CD14-positive monocyte (primary cell): Measurements from ENCODE around the gene RAB14. TPM values are rescaled to one million over a fixed set of nuclear protein-coding genes. Genes with fewer than 3 reads are reported as not detected.

Source experiments
- DNase-seq, 3 donors: peaks; one replicate each; pipeline ENCODE4 v3.0.0-alpha.2; 2011 to 2022
- H2AFZ ChIP-seq: 2 replicates; pipeline ENCODE4 v1.6.0; 2012; ENCODE audit warnings: mild to moderate bottlenecking, low read depth, low read length, inconsistent platforms; ENCODE audit not compliant: insufficient read depth, poor library complexity, severe bottlenecking
- H3K27ac ChIP-seq, 2 donors: 1 replicate in 1 of 2; 2 replicates in 1 of 2; pipeline ENCODE4 v1.5.1; 2012 to 2013; ENCODE audit warnings: low read length in 2 of 2, control low read depth in 1 of 2, inconsistent platforms in 1 of 2, low read depth in 1 of 2, mild to moderate bottlenecking in 1 of 2
- H3K27me3 ChIP-seq, 2 donors: one replicate each; pipeline versions ENCODE4 v1.6.0 to v1.6.1; 2011 to 2013; ENCODE audit warnings: low read length in 2 of 2; ENCODE audit not compliant: control insufficient read depth in 2 of 2, insufficient read depth in 2 of 2
- H3K36me3 ChIP-seq, 2 donors: replicated peaks in 1 of 2; 1 replicate in 1 of 2; 2 replicates in 1 of 2; pipeline versions ENCODE4 v1.5.1 to v1.6.1; 2012 to 2013; ENCODE audit warnings: low read length in 2 of 2, control low read depth in 1 of 2, inconsistent platforms in 1 of 2, mild to moderate bottlenecking in 1 of 2; ENCODE audit not compliant: insufficient read depth in 2 of 2, control insufficient read depth in 1 of 2
- H3K4me1 ChIP-seq, 2 donors: 1 replicate in 1 of 2; 2 replicates in 1 of 2; pipeline versions ENCODE4 v1.5.1 to v1.6.1; 2012 to 2013; ENCODE audit warnings: low read length in 2 of 2, control low read depth in 1 of 2, inconsistent platforms in 1 of 2, mild to moderate bottlenecking in 1 of 2, moderate library complexity in 1 of 2; ENCODE audit not compliant: insufficient read depth in 2 of 2, control insufficient read depth in 1 of 2
- H3K4me2 ChIP-seq: replicated peaks from 2 replicates; pipeline ENCODE3; 2012; ENCODE audit warnings: low read length, moderate library complexity, mild to moderate bottlenecking; ENCODE audit not compliant: poor library complexity, severe bottlenecking; ENCODE audit errors: extremely low read depth
- H3K4me3 ChIP-seq, 3 experiments: fragments of 200-600 bp in 1 of 3; sonication (generic) in 1 of 3; replicated peaks in 1 of 3; 1 replicate in 2 of 3; 2 replicates in 1 of 3; pipeline ENCODE4 v1.5.1; 2011 to 2013; ENCODE audit warnings: low read length in 3 of 3, mild to moderate bottlenecking in 3 of 3, control low read depth in 2 of 3, low read depth in 2 of 3, inconsistent platforms in 1 of 3, moderate library complexity in 1 of 3
- H3K79me2 ChIP-seq: 2 replicates; pipeline ENCODE4 v1.6.0; 2012; ENCODE audit warnings: mild to moderate bottlenecking, control low read depth, inconsistent platforms, low read length, moderate library complexity; ENCODE audit not compliant: insufficient read depth
- H3K9ac ChIP-seq: 2 replicates; pipeline ENCODE4 v1.6.0; 2017; ENCODE audit warnings: low read length, mild to moderate bottlenecking; ENCODE audit not compliant: insufficient read depth, poor library complexity, severe bottlenecking
- H3K9me3 ChIP-seq, 2 donors: replicated peaks in 1 of 2; 1 replicate in 1 of 2; 2 replicates in 1 of 2; pipeline versions ENCODE4 v1.5.1 to v1.6.1; 2012 to 2013; ENCODE audit warnings: low read length in 2 of 2, control low read depth in 1 of 2; ENCODE audit not compliant: control insufficient read depth in 1 of 2, insufficient read depth in 1 of 2
- H4K20me1 ChIP-seq: 2 replicates; pipeline ENCODE4 v1.6.0; 2012; ENCODE audit warnings: mild to moderate bottlenecking, low read length, control low read depth, moderate library complexity; ENCODE audit not compliant: insufficient read depth
- H3K27ac Mint-ChIP-seq, 7 donors: one replicate each; pipeline ENCODE4 v1.8.0; 2020; ENCODE audit warnings: mild to moderate bottlenecking in 7 of 7, mixed read lengths in 7 of 7, moderate library complexity in 6 of 7, inconsistent platforms in 2 of 7
- H3K27me3 Mint-ChIP-seq, 3 donors: one replicate each; pipeline ENCODE4 v1.8.0; 2021 to 2022; ENCODE audit warnings: low read depth in 3 of 3, mild to moderate bottlenecking in 3 of 3, mixed read lengths in 3 of 3, moderate library complexity in 3 of 3, inconsistent platforms in 1 of 3
- H3K36me3 Mint-ChIP-seq, 2 donors: one replicate each; pipeline ENCODE4 v1.8.0; 2020; ENCODE audit warnings: mixed read lengths in 2 of 2, inconsistent platforms in 1 of 2, mild to moderate bottlenecking in 1 of 2
- H3K4me1 Mint-ChIP-seq: one replicate; pipeline ENCODE4 v1.8.0; 2020; ENCODE audit warnings: mild to moderate bottlenecking, mixed read lengths
- H3K4me3 Mint-ChIP-seq, 2 donors: one replicate each; pipeline ENCODE4 v1.8.0; 2020; ENCODE audit warnings: mild to moderate bottlenecking in 2 of 2, mixed read lengths in 2 of 2, moderate library complexity in 1 of 2
- H3K9me3 Mint-ChIP-seq, 7 donors: one replicate each; pipeline ENCODE4 v1.8.0; 2020 to 2022; ENCODE audit warnings: mixed read lengths in 7 of 7, mild to moderate bottlenecking in 6 of 7, moderate library complexity in 6 of 7, inconsistent platforms in 2 of 7
- CTCF ChIP-seq: fragments of 200-600 bp; IDR thresholded peaks from one replicate; pipeline ENCODE4 v1.8.0; 2022; ENCODE audit warnings: antibody characterized with exemption, mild to moderate bottlenecking
- WGBS: methylation state at CpG from one replicate; pipeline ENCODE4 v1.1.5; 2013; ENCODE audit warnings: missing lambda C conversion rate; ENCODE audit not compliant: insufficient coverage; 5-methylcytosine and 5-hydroxymethylcytosine counted together
- intact Hi-C, 2 donors: fragments of 100-400 bp; cut with micrococcal nuclease; formaldehyde crosslinking; loops; one replicate each; pipeline versions ENCODE4 v1.15.0 to v1.15.1; 2023
- polyA plus RNA-seq, 3 donors: library from polyadenylated mRNA; depleted of rRNA in 1 of 3; unstranded in 2 of 3; stranded (reverse) in 1 of 3; fragments of 300-500 nt in 2 of 3; fragments of >200 nt in 1 of 3; fragmentation: Illumina TruSeq in 2 of 3; gene quantifications; 1 replicate in 2 of 3; 2 replicates in 1 of 3; pipeline ENCODE4 v1.2.3, GENCODE V29; 2012 to 2021

RAB14 gene
- polyA plus RNA-seq, 3 donors = 23.1 to 60.0 (median 44.4) TPM

- peaks cover 35 to 52% of the 10 kb centered on the region in 2 donors for H3K4me1 ChIP-seq
- Mint-ChIP-seq H3K27ac (peak overlapping the region in 2 of 7 donors; percentile 14 to 52), H3K4me1 (peaks cover 46% of the 10 kb centered on the region)
Observed at GRCh38 chr9:121235512-121235911, 33.8 kb upstream of the RAB14 start.

GRCh38 chr9:121234832-121235161 lies 33.1 kb upstream of the RAB14 start:
- no peak overlapping the region for H3K9ac ChIP-seq
- WGBS = 93% methylated on average over 3 of the region's 6 CpGs
- Mint-ChIP-seq H3K36me3 (peaks cover 2 to 7% of the 10 kb centered on the region in 2 donors), H3K4me3 (no peak overlapping the region), H3K4me1 (peaks cover 52% of the 10 kb centered on the region), H3K27ac (peak overlapping the region in 3 of 7 donors; percentile 11 to 68 (median 19)), H3K9me3 (no peaks in the 10 kb centered on the region), H3K27me3 (no peaks in the 10 kb centered on the region)
- H3K4me1 ChIP-seq = peaks cover 39 to 59% of the 10 kb centered on the region in 2 donors
- no peaks in the 10 kb centered on the region for H3K79me2 ChIP-seq
- intact Hi-C loops = loop anchor here (5.0 kb wide), 2 partner anchors 33 to 38 kb away; partner anchors contain the start of gene GSN (in 1 of the 2)
- H3K4me3 ChIP-seq = no peak overlapping the region
- no peaks in the 10 kb centered on the region for H3K36me3 ChIP-seq
- H3K27ac ChIP-seq = peak overlapping the region in 1 of 2 donors; percentile 64
- H3K9me3 ChIP-seq = no peaks in the 10 kb centered on the region
- DNase-seq = no peak
- H3K27me3 ChIP-seq = no peaks in the 10 kb centered on the region
- no peak overlapping the region for H3K4me2 ChIP-seq
- H2AFZ ChIP-seq = peak overlapping the region; percentile 27
- H4K20me1 ChIP-seq = no peaks in the 10 kb centered on the region
- no peak for TF ChIP-seq CTCF

More at GRCh38 chr9:121235512-121235911, 33.8 kb upstream of the RAB14 start:
- no peaks in the 10 kb centered on the region for H3K79me2 ChIP-seq
- H3K4me3 ChIP-seq = no peak overlapping the region
- Mint-ChIP-seq H3K36me3 (peaks cover 2 to 8% of the 10 kb centered on the region in 2 donors), H3K9me3 (no peaks in the 10 kb centered on the region), H3K27me3 (no peaks in the 10 kb centered on the region), H3K4me3 (no peak overlapping the region)
- H2AFZ ChIP-seq = no peak overlapping the region
- H3K27me3 ChIP-seq = no peaks in the 10 kb centered on the region
- no peak overlapping the region for H3K27ac ChIP-seq
- no peaks in the 10 kb centered on the region for H3K9me3 ChIP-seq
- H3K9ac ChIP-seq = no peak overlapping the region
- no peak for DNase-seq
- no peaks in the 10 kb centered on the region for H4K20me1 ChIP-seq
- no peaks in the 10 kb centered on the region for H3K36me3 ChIP-seq
- H3K4me2 ChIP-seq = no peak overlapping the region
- WGBS = 100% methylated on average over 1 of the region's 5 CpGs
- intact Hi-C loops = loop anchor here in 1 of 2 donors (5.0 kb wide), 1 partner anchor 37 kb away; no protein-coding TSS in a partner anchor
- no peak for TF ChIP-seq CTCF
